Osteoblast (primary cell): ENCODE measurements around the gene SH2D3C. TPM values are rescaled to one million over a fixed set of nuclear protein-coding genes. Genes with fewer than 3 reads are reported as not detected.

Experiments used
- DNase-seq: peaks from one replicate; pipeline ENCODE4 v3.0.0; 2011; ENCODE audit warnings: low spot score, mixed read lengths; ENCODE audit not compliant: insufficient read length; ENCODE audit errors: missing footprints
- H2AFZ ChIP-seq: 2 replicates; pipeline ENCODE4 v1.6.0; 2011; ENCODE audit warnings: mild to moderate bottlenecking, low read length
- H3K27ac ChIP-seq: 2 replicates; pipeline ENCODE4 v1.5.1; 2011; ENCODE audit warnings: mild to moderate bottlenecking, low read depth, low read length, moderate library complexity
- H3K27me3 ChIP-seq: 2 replicates; pipeline ENCODE4 v1.6.0; 2012; ENCODE audit warnings: mild to moderate bottlenecking, control low read depth, inconsistent platforms, low read length, moderate library complexity; ENCODE audit not compliant: insufficient read depth
- H3K36me3 ChIP-seq: 2 replicates; pipeline ENCODE4 v1.5.1; 2011; ENCODE audit warnings: mild to moderate bottlenecking, low read length, control low read depth, moderate library complexity; ENCODE audit not compliant: insufficient read depth
- H3K4me1 ChIP-seq: 2 replicates; pipeline ENCODE4 v1.5.1; 2011; ENCODE audit warnings: mild to moderate bottlenecking, low read length, control low read depth, moderate library complexity; ENCODE audit not compliant: insufficient read depth
- H3K4me2 ChIP-seq: 2 replicates; pipeline ENCODE4 v1.6.0; 2011; ENCODE audit warnings: mild to moderate bottlenecking, low read length; ENCODE audit not compliant: insufficient read depth
- H3K4me3 ChIP-seq: fragments of 200-600 bp; sonication (generic); 3 replicates; pipeline ENCODE4 v1.5.1; 2012; ENCODE audit warnings: mild to moderate bottlenecking, low read length, inconsistent platforms; ENCODE audit not compliant: insufficient read depth
- H3K79me2 ChIP-seq: 2 replicates; pipeline ENCODE4 v1.6.0; 2012; ENCODE audit warnings: mild to moderate bottlenecking, low read length, control low read depth, inconsistent platforms; ENCODE audit not compliant: insufficient read depth
- H3K9me3 ChIP-seq: 2 replicates; pipeline ENCODE4 v1.5.1; 2011; ENCODE audit warnings: low read depth, low read length, control low read depth
- H4K20me1 ChIP-seq: 2 replicates; pipeline ENCODE4 v1.6.0; 2012; ENCODE audit warnings: mild to moderate bottlenecking, low read length, control low read depth; ENCODE audit not compliant: insufficient read depth
- CTCF ChIP-seq: IDR thresholded peaks from 2 replicates; pipeline ENCODE4 v1.5.1; 2011; ENCODE audit warnings: mild to moderate bottlenecking, low read depth, low read length, moderate library complexity; ENCODE audit errors: extremely low read depth
- total RNA-seq: library from RNA; depleted of rRNA; stranded (reverse); fragments of >200 nt; gene quantifications from 2 replicates; pipeline ENCODE4 v1.2.3, GENCODE V29; 2012

The SH2D3C gene
- total RNA-seq, 1 donor = 0.36 TPM

GRCh38 chr9:127730799-127731410, 47.6 kb downstream of the SH2D3C start:
- DNase-seq = no peak
- TF ChIP-seq CTCF = no peak
- Histone ChIP-seq H4K20me1 (no peaks in the 10 kb centered on the region), H3K9me3 (no peaks in the 10 kb centered on the region), H3K27me3 (no peaks in the 10 kb centered on the region), H3K4me1 (peaks cover 10% of the 10 kb centered on the region), H3K4me2 (no peak overlapping the region), H3K27ac (no peak overlapping the region), H3K79me2 (peaks cover 4% of the 10 kb centered on the region), H2AFZ (no peak overlapping the region), H3K4me3 (no peak overlapping the region), H3K36me3 (peaks cover 6% of the 10 kb centered on the region)

GRCh38 chr9:127730262-127730661, 48.2 kb downstream of the SH2D3C start:
- Histone ChIP-seq H3K9me3 (no peaks in the 10 kb centered on the region), H3K27ac (no peak overlapping the region), H3K4me3 (no peak overlapping the region), H3K27me3 (no peaks in the 10 kb centered on the region), H3K4me1 (peaks cover 6% of the 10 kb centered on the region), H3K36me3 (peaks cover 6% of the 10 kb centered on the region), H3K79me2 (peaks cover 4% of the 10 kb centered on the region), H2AFZ (no peak overlapping the region), H3K4me2 (no peak overlapping the region), H4K20me1 (no peaks in the 10 kb centered on the region)
- no peak for DNase-seq
- TF ChIP-seq CTCF = no peak

GRCh38 chr9:127729522-127730256, 48.8 kb downstream of the SH2D3C start:
- Histone ChIP-seq H3K36me3 (peaks cover 6% of the 10 kb centered on the region), H3K27me3 (no peaks in the 10 kb centered on the region), H3K9me3 (no peaks in the 10 kb centered on the region), H3K79me2 (peaks cover 4% of the 10 kb centered on the region), H3K4me2 (no peak overlapping the region), H3K27ac (no peak overlapping the region), H4K20me1 (no peaks in the 10 kb centered on the region), H2AFZ (no peak overlapping the region), H3K4me1 (peaks cover 6% of the 10 kb centered on the region), H3K4me3 (no peak overlapping the region)
- TF ChIP-seq CTCF = no peak
- DNase-seq = no peak

- peak; percentile 73 for DNase-seq
- Histone ChIP-seq H3K4me1 (peaks cover 8% of the 10 kb centered on the region), H3K27me3 (no peaks in the 10 kb centered on the region), H2AFZ (no peak overlapping the region), H4K20me1 (no peaks in the 10 kb centered on the region), H3K4me3 (no peak overlapping the region), H3K79me2 (no peaks in the 10 kb centered on the region), H3K27ac (no peak overlapping the region), H3K36me3 (peaks cover 6% of the 10 kb centered on the region), H3K9me3 (no peaks in the 10 kb centered on the region), H3K4me2 (no peak overlapping the region)
- no peak for TF ChIP-seq CTCF
Observed at GRCh38 chr9:127728808-127729207, 49.7 kb downstream of the SH2D3C start.
